GM23338 (cell line): ENCODE results near the gene KCNT2. TPM values are rescaled to one million over a fixed set of nuclear protein-coding genes. Genes with fewer than 3 reads are reported as not detected.
A peak's percentile ranks its signal among the peaks of the same experiment; 100 is the strongest.

Experiments
- ATAC-seq: fragments of 200-7000 bp; cut with Tn5 transposase; 3 replicates; pipeline ENCODE4 v1.9.1; 2020
- DNase-seq: peaks from one replicate; pipeline ENCODE4 v3.0.0-alpha.2; 2015; ENCODE audit warnings: low spot score
- H2AFZ ChIP-seq: fragments of 200-600 bp; sonication (generic); 2 replicates; pipeline ENCODE4 v1.8.0; 2016; ENCODE audit warnings: antibody characterized with exemption, mild to moderate bottlenecking, moderate library complexity
- H3F3A ChIP-seq: fragments of 200-600 bp; sonication (generic); replicated peaks from 2 replicates; pipeline ENCODE4 v1.8.0; 2017; ENCODE audit warnings: antibody characterized with exemption, mixed run types, low read depth
- H3K27ac ChIP-seq: fragments of 200-600 bp; sonication (generic); 2 replicates; pipeline ENCODE4 v1.6.1; 2016; ENCODE audit warnings: low read depth
- H3K27me3 ChIP-seq: fragments of 200-600 bp; sonication (generic); 2 replicates; pipeline ENCODE4 v1.8.0; 2016; ENCODE audit warnings: mild to moderate bottlenecking, mixed run types, moderate library complexity; ENCODE audit not compliant: insufficient read depth
- H3K36me3 ChIP-seq: fragments of 200-600 bp; sonication (generic); 2 replicates; pipeline ENCODE4 v1.8.0; 2016; ENCODE audit warnings: mild to moderate bottlenecking; ENCODE audit not compliant: insufficient read depth
- H3K4me1 ChIP-seq: fragments of 200-600 bp; sonication (generic); 2 replicates; pipeline ENCODE4 v1.8.0; 2016; ENCODE audit warnings: mild to moderate bottlenecking, moderate library complexity; ENCODE audit not compliant: insufficient read depth
- H3K4me2 ChIP-seq: fragments of 200-600 bp; sonication (generic); 2 replicates; pipeline ENCODE4 v1.7.1; 2017; ENCODE audit warnings: mixed run types
- H3K4me3 ChIP-seq: fragments of 200-600 bp; sonication (generic); 2 replicates; pipeline ENCODE4 v1.6.1; 2016; ENCODE audit warnings: mixed run types
- H3K79me2 ChIP-seq: fragments of 200-600 bp; sonication (generic); replicated peaks from 2 replicates; pipeline ENCODE4 v1.8.0; 2017; ENCODE audit warnings: mild to moderate bottlenecking; ENCODE audit not compliant: insufficient read depth
- H3K9me2 ChIP-seq: fragments of 200-600 bp; sonication (generic); 2 replicates; pipeline ENCODE4 v1.8.0; 2017; ENCODE audit not compliant: insufficient read depth
- H4K20me1 ChIP-seq: fragments of 200-600 bp; sonication (generic); replicated peaks from 2 replicates; pipeline ENCODE4 v1.8.0; 2017; ENCODE audit warnings: mild to moderate bottlenecking; ENCODE audit not compliant: insufficient read depth
- H3K27ac Mint-ChIP-seq: 2 replicates; pipeline ENCODE4 v1.8.0; 2020; ENCODE audit warnings: inconsistent platforms, mild to moderate bottlenecking, moderate library complexity, mixed read lengths
- H3K27me3 Mint-ChIP-seq: 3 replicates; pipeline ENCODE4 v1.8.0; 2022; ENCODE audit warnings: low read depth, mild to moderate bottlenecking, moderate library complexity, mixed read lengths, inconsistent platforms; ENCODE audit not compliant: insufficient read depth, poor library complexity
- H3K36me3 Mint-ChIP-seq: 3 replicates; pipeline ENCODE4 v1.8.0; 2021; ENCODE audit warnings: low read depth, mild to moderate bottlenecking, inconsistent platforms, moderate library complexity, mixed read lengths
- H3K4me1 Mint-ChIP-seq: 3 replicates; pipeline ENCODE4 v1.8.0; 2020; ENCODE audit warnings: mild to moderate bottlenecking, inconsistent platforms, mixed read lengths
- H3K4me3 Mint-ChIP-seq: 3 replicates; pipeline ENCODE4 v1.8.0; 2021; ENCODE audit warnings: moderate library complexity, mild to moderate bottlenecking, inconsistent platforms, mixed read lengths
- H3K9me3 Mint-ChIP-seq: 3 replicates; pipeline ENCODE4 v1.8.0; 2020; ENCODE audit warnings: moderate library complexity, mild to moderate bottlenecking, inconsistent platforms, mixed read lengths
- CREB1 ChIP-seq: fragments of 250-450 bp; sonication (Bioruptor Pico); IDR thresholded peaks from 2 replicates; pipeline ENCODE4 v1.5.0; 2020; ENCODE audit warnings: low read depth, mild to moderate bottlenecking, moderate library complexity
- CTCF ChIP-seq, 2 experiments: fragments of 200-600 bp in 1 of 2; sonication (generic) in 1 of 2; conservative IDR thresholded peaks; 2 replicates each; pipeline versions ENCODE4 v1.5.1 to v1.6.1; 2016 to 2017; ENCODE audit warnings: antibody characterized with exemption in 2 of 2, low read depth in 2 of 2, mild to moderate bottlenecking in 2 of 2, moderate library complexity in 1 of 2
- ETS1 ChIP-seq: IDR thresholded peaks from 2 replicates; pipeline ENCODE4 v1.6.1; 2016; ENCODE audit warnings: antibody characterized with exemption
- EZH2 ChIP-seq: fragments of 200-600 bp; sonication (generic); IDR thresholded peaks from one replicate; pipeline ENCODE4 v1.8.0; 2017; ENCODE audit warnings: antibody characterized with exemption, mild to moderate bottlenecking, low read depth; ENCODE audit not compliant: unreplicated experiment
- EZH2phosphoT487 ChIP-seq: fragments of 200-600 bp; sonication (generic); IDR thresholded peaks from one replicate; pipeline ENCODE4 v1.8.1; 2018; ENCODE audit warnings: antibody characterized with exemption; ENCODE audit not compliant: unreplicated experiment
- JUNB ChIP-seq: IDR thresholded peaks from one replicate; pipeline ENCODE4 v1.6.1; 2016; ENCODE audit warnings: antibody characterized with exemption; ENCODE audit not compliant: unreplicated experiment
- NANOG ChIP-seq: IDR thresholded peaks from 2 replicates; pipeline ENCODE4 v1.6.1; 2016; ENCODE audit warnings: antibody characterized with exemption, borderline replicate concordance
- POLR2AphosphoS5 ChIP-seq: IDR thresholded peaks from 2 replicates; pipeline ENCODE4 v1.6.1; 2016; ENCODE audit warnings: antibody characterized with exemption, low read depth
- STAT1 ChIP-seq: IDR thresholded peaks from one replicate; pipeline ENCODE4 v1.6.1; 2016; ENCODE audit warnings: antibody characterized with exemption; ENCODE audit not compliant: unreplicated experiment
- ZNF114 ChIP-seq: fragments of 250-450 bp; sonication (Bioruptor Pico); IDR thresholded peaks from 2 replicates; pipeline ENCODE4 v1.5.0; 2020; ENCODE audit warnings: mild to moderate bottlenecking, moderate library complexity
- ZNF331 ChIP-seq: fragments of 250-450 bp; sonication (Bioruptor Pico); IDR thresholded peaks from 2 replicates; pipeline ENCODE4 v1.5.0; 2020; ENCODE audit warnings: low read depth, mild to moderate bottlenecking, moderate library complexity
- ZNF462 ChIP-seq: fragments of 250-450 bp; sonication (Bioruptor Pico); IDR thresholded peaks from 2 replicates; pipeline ENCODE4 v1.5.0; 2020; ENCODE audit warnings: mild to moderate bottlenecking, moderate library complexity
- polyA plus RNA-seq: library from polyadenylated mRNA; unstranded; fragments of >200 nt; fragmentation: Nextera tagmentation; extraction: Ambion mirVana; gene quantifications from 2 replicates; pipeline ENCODE4 v1.2.1, GENCODE V29; 2016
- total RNA-seq: library from RNA; depleted of rRNA; stranded (reverse); fragments of >200 nt; shearing (Covaris generic); gene quantifications from 2 replicates; pipeline ENCODE4 v1.2.3, GENCODE V29; 2014

KCNT2 gene
- total and polyA plus RNA-seq, 2 experiments from 2014 or later: 5.4 to 13.4 TPM

- TF ChIP-seq ETS1 (no peak), STAT1 (no peak), JUNB (no peak), ZNF462 (no peak), NANOG (no peak), CREB1 (CRISPR knock-in tag) (no peak), EZH2 (no peak), ZNF331 (CRISPR knock-in tag) (no peak), POLR2AphosphoS5 (no peak)
These were observed 402.4 kb downstream of the KCNT2 start (continued) for GRCh38 chr1:196205882-196206281.

- Mint-ChIP-seq H3K27ac (peak overlapping the region; percentile 84; the same call in 1 of the 2 replicates), H3K36me3 (peaks cover 12% of the 10 kb centered on the region; the same call in 2 of the 3 replicates), H3K4me3 (no peak overlapping the region), H3K4me1 (peaks cover 12% of the 10 kb centered on the region; the same call in 2 of the 3 replicates), H3K27me3 (no peaks in the 10 kb centered on the region), H3K9me3 (peaks cover 11% of the 10 kb centered on the region)
- Histone ChIP-seq H3K4me2 (no peak overlapping the region), H3K27me3 (no peaks in the 10 kb centered on the region), H3K27ac (no peak overlapping the region), H3K4me1 (0 out of 2 replicates have a peak, but pooled peaks cover 4% of the 10 kb centered on the region), H3K36me3 (0 out of 2 replicates have a peak, but pooled peaks cover 4% of the 10 kb centered on the region), H3K79me2 (no peaks in the 10 kb centered on the region), H3K4me3 (no peak overlapping the region), H4K20me1 (no peaks in the 10 kb centered on the region), H2AFZ (no peak overlapping the region), H3K9me2 (no peaks in the 10 kb centered on the region), H3F3A (no peaks in the 10 kb centered on the region)
- ATAC-seq (no peak), DNase-seq (no peak)
- no peak for TF ChIP-seq CTCF (conservative IDR thresholded peaks at IDR 0.05; ENCODE audit: low read depth in 2 of 2)
- no peak for TF ChIP-seq NANOG
- no peak for TF ChIP-seq ZNF114 (CRISPR knock-in tag)
- TF ChIP-seq EZH2phosphoT487: no peak
- TF ChIP-seq JUNB: no peak
- no peak for TF ChIP-seq EZH2
These were observed 411.8 kb downstream of the KCNT2 start for GRCh38 chr1:196196486-196196885.
